Measurements from ENCODE around the gene HIVEP3.

Gene HIVEP3

DNA sequence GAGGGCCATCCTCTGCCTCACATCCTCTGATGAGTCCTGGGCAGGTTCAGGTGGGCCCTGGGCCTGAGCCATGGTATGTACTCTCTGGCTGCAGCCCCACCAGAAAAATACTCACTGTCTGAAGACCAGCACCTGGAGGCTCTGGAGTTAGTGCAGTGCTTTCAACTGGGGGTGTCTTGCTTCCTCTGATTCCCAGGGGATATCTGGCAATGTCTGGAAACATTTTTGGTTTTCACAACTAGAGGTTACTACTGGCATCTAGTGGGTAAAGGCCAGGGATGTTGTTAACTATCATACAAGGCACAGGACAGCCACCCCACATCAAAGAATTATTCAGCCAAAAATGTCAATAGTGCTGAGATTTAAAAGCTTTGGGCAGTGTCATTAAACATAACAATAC is 152.7 kb downstream of the HIVEP3 start:
- no peaks in the 10 kb centered on the region for H3K79me2 ChIP-seq
- no peaks in the 10 kb centered on the region for H3K4me1 ChIP-seq
- no peak overlapping the region for H3K9ac ChIP-seq
- H3K9me3 ChIP-seq (ENCODE audit: control insufficient read depth, low read length), result no peaks in the 10 kb centered on the region
- H3K4me2 ChIP-seq (ENCODE audit: low read length), result no peak overlapping the region
- no peaks in the 10 kb centered on the region for H3K27me3 ChIP-seq (ENCODE audit: control insufficient read depth, insufficient read depth, low read length)
- no peak overlapping the region for H3K27ac ChIP-seq
- H3K4me3 ChIP-seq (ENCODE audit: low read depth, low read length), result no peak overlapping the region
- no peak overlapping the region for H2AFZ ChIP-seq
- H3K36me3 ChIP-seq (ENCODE audit: control insufficient read depth, insufficient read depth, low read length), result no peaks in the 10 kb centered on the region
- TF ChIP-seq, protein P1, sequence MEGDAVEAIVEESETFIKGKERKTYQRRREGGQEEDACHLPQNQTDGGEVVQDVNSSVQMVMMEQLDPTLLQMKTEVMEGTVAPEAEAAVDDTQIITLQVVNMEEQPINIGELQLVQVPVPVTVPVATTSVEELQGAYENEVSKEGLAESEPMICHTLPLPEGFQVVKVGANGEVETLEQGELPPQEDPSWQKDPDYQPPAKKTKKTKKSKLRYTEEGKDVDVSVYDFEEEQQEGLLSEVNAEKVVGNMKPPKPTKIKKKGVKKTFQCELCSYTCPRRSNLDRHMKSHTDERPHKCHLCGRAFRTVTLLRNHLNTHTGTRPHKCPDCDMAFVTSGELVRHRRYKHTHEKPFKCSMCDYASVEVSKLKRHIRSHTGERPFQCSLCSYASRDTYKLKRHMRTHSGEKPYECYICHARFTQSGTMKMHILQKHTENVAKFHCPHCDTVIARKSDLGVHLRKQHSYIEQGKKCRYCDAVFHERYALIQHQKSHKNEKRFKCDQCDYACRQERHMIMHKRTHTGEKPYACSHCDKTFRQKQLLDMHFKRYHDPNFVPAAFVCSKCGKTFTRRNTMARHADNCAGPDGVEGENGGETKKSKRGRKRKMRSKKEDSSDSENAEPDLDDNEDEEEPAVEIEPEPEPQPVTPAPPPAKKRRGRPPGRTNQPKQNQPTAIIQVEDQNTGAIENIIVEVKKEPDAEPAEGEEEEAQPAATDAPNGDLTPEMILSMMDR (IDR thresholded peaks at IDR 0.05), result no peak

GRCh38 chr1:41765152-41765551 is 153.6 kb downstream of the HIVEP3 start:
- Histone ChIP-seq H2AFZ (no peak overlapping the region), H3K9me3 (ENCODE audit: control insufficient read depth, low read length) (no peaks in the 10 kb centered on the region), H3K4me1 (no peaks in the 10 kb centered on the region), H3K79me2 (no peaks in the 10 kb centered on the region), H3K27me3 (ENCODE audit: control insufficient read depth, insufficient read depth, low read length) (no peaks in the 10 kb centered on the region), H3K9ac (no peak overlapping the region), H3K4me3 (ENCODE audit: low read depth, low read length) (no peak overlapping the region), H3K36me3 (ENCODE audit: control insufficient read depth, insufficient read depth, low read length) (no peaks in the 10 kb centered on the region), H3K27ac (no peak overlapping the region), H3K4me2 (ENCODE audit: low read length) (no peak overlapping the region)
- TF ChIP-seq, protein P1 (IDR thresholded peaks at IDR 0.05), result no peak

DNA sequence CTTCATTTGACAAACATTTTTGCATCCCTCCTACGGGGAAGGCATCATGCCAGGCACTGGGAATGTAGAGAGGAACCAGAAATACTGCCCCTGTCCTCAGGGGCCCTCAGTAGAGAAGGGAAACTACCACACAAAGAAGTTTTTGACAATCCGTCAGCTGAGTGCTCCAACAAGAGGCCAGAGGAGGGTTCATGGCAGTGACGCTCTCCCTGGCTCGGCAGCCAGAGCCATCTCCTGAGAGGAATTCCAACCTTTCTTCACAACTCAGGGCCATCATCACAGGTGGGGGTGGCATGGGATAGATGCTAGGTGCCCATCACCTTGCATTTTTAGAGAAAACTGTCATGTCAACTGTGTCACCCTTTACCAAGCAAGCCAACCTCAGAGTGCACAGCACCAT is 154.1 kb downstream of the HIVEP3 start:
- no peak overlapping the region for H3K9ac ChIP-seq
- TF ChIP-seq, protein P1 (IDR thresholded peaks at IDR 0.05), result no peak
- no peaks in the 10 kb centered on the region for H3K79me2 ChIP-seq
- no peak overlapping the region for H3K4me2 ChIP-seq (ENCODE audit: low read length)
- no peak overlapping the region for H3K4me3 ChIP-seq (ENCODE audit: low read depth, low read length)
- H3K36me3 ChIP-seq (ENCODE audit: control insufficient read depth, insufficient read depth, low read length), result no peaks in the 10 kb centered on the region
- no peaks in the 10 kb centered on the region for H3K4me1 ChIP-seq
- no peaks in the 10 kb centered on the region for H3K9me3 ChIP-seq (ENCODE audit: control insufficient read depth, low read length)
- no peak overlapping the region for H3K27ac ChIP-seq
- H3K27me3 ChIP-seq (ENCODE audit: control insufficient read depth, insufficient read depth, low read length), result no peaks in the 10 kb centered on the region
- no peak overlapping the region for H2AFZ ChIP-seq

DNA sequence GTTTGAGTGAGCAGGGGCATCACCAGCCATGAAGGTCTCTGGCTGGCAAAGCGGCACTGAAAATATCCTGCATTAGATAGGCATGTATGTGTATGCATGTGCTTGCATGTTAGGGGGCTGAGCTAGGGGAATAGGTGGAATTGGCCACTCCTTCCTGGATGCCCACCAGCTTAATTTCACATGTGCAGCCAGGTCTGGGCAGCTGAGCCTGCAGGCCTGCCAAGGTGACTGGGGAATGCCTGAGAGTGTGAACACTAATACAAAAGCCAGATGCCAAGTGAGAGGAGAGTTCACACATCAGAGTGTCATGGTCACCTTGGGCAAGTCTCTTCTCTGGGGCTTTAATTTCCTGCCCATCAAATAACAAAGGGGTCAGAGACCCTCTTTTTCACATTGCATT is 155.9 kb downstream of the HIVEP3 start:
- Histone ChIP-seq H2AFZ (no peak overlapping the region), H3K4me2 (ENCODE audit: low read length) (no peak overlapping the region), H3K9ac (no peak overlapping the region)

GRCh38 chr1:41762251-41762650 is 156.5 kb downstream of the HIVEP3 start:
- Histone ChIP-seq H3K4me1 (no peaks in the 10 kb centered on the region), H3K27me3 (ENCODE audit: control insufficient read depth, insufficient read depth, low read length) (no peaks in the 10 kb centered on the region), H3K27ac (no peak overlapping the region), H3K9me3 (ENCODE audit: control insufficient read depth, low read length) (no peaks in the 10 kb centered on the region), H2AFZ (no peak overlapping the region), H3K4me2 (ENCODE audit: low read length) (no peak overlapping the region), H3K79me2 (no peaks in the 10 kb centered on the region), H3K4me3 (ENCODE audit: low read depth, low read length) (no peak overlapping the region), H3K9ac (no peak overlapping the region), H3K36me3 (ENCODE audit: control insufficient read depth, insufficient read depth, low read length) (no peaks in the 10 kb centered on the region)
- TF ChIP-seq, protein P1 (IDR thresholded peaks at IDR 0.05), result no peak

More for the DNA sequence above, 155.9 kb downstream of the HIVEP3 start:
- TF ChIP-seq, protein P1 (IDR thresholded peaks at IDR 0.05), result no peak
- Histone ChIP-seq H3K27ac (no peak overlapping the region), H3K79me2 (no peaks in the 10 kb centered on the region), H3K4me1 (no peaks in the 10 kb centered on the region), H3K27me3 (ENCODE audit: control insufficient read depth, insufficient read depth, low read length) (no peaks in the 10 kb centered on the region), H3K36me3 (ENCODE audit: control insufficient read depth, insufficient read depth, low read length) (no peaks in the 10 kb centered on the region), H3K9me3 (ENCODE audit: control insufficient read depth, low read length) (no peaks in the 10 kb centered on the region), H3K4me3 (ENCODE audit: low read depth, low read length) (no peak overlapping the region)

All from parathyroid adenoma (tissue), 2 donors.